Measurements from ENCODE around the gene HDAC4. TPM values are rescaled to one million over a fixed set of nuclear protein-coding genes. Genes with fewer than 3 reads are reported as not detected.

The HDAC4 gene
- total RNA-seq, 1 donor from 2014 or later: 39.0 TPM

DNA sequence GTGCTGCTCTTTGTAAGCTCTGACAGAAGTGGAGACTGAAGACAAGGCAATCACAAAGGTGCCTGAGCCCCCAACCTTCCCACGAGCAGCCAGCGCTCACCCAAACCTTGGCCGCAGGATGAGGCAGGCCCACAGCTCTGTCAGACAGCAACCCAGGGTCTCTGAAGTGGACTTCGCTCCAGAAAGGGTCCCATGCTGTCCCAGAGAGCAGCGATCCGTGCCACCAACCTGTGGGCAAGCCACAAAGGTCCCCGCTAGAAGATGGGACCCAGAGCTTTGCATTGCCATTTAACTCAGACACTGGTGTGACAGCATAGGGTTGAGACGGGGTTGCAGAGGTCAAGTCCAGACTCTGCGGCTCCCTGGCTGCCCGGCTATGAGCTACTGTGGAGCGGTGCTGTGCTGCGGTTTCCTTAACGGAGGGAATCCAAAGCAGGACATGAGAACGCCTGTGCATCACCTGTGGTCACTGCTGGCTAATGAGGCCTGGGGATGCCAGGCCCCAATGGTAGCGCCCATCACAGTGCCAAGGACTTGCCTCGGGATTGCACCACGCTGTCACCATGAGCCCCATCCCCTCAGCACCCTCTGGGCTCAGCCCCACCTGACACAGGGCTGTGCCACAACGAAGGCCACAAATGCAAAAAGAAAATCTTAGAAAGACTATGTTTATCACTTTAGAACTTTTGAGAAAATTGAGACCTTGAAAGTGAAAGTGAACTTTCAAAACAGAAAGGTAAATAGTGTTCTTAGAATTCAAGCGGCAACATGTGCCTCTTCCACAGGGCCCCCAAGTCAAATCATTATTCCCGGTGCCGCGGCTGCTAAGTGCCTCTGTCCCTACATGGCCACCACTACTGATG, 103.4 kb downstream of the HDAC4 start:
- Mint-ChIP-seq H3K4me3 (no peak overlapping the region), H3K4me1 (ENCODE audit: unreplicated experiment) (peaks cover 55% of the 10 kb centered on the region), H3K36me3 (no peaks in the 10 kb centered on the region), H3K9me3 (no peaks in the 10 kb centered on the region), H3K27me3 (no peaks in the 10 kb centered on the region), H3K27ac (peak overlapping the region; percentile 3)
- no peak for DNase-seq (ENCODE audit: extremely low spot score, unreplicated experiment)
- TF ChIP-seq, protein P1, sequence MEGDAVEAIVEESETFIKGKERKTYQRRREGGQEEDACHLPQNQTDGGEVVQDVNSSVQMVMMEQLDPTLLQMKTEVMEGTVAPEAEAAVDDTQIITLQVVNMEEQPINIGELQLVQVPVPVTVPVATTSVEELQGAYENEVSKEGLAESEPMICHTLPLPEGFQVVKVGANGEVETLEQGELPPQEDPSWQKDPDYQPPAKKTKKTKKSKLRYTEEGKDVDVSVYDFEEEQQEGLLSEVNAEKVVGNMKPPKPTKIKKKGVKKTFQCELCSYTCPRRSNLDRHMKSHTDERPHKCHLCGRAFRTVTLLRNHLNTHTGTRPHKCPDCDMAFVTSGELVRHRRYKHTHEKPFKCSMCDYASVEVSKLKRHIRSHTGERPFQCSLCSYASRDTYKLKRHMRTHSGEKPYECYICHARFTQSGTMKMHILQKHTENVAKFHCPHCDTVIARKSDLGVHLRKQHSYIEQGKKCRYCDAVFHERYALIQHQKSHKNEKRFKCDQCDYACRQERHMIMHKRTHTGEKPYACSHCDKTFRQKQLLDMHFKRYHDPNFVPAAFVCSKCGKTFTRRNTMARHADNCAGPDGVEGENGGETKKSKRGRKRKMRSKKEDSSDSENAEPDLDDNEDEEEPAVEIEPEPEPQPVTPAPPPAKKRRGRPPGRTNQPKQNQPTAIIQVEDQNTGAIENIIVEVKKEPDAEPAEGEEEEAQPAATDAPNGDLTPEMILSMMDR (conservative IDR thresholded peaks at IDR 0.05): no peak

DNA sequence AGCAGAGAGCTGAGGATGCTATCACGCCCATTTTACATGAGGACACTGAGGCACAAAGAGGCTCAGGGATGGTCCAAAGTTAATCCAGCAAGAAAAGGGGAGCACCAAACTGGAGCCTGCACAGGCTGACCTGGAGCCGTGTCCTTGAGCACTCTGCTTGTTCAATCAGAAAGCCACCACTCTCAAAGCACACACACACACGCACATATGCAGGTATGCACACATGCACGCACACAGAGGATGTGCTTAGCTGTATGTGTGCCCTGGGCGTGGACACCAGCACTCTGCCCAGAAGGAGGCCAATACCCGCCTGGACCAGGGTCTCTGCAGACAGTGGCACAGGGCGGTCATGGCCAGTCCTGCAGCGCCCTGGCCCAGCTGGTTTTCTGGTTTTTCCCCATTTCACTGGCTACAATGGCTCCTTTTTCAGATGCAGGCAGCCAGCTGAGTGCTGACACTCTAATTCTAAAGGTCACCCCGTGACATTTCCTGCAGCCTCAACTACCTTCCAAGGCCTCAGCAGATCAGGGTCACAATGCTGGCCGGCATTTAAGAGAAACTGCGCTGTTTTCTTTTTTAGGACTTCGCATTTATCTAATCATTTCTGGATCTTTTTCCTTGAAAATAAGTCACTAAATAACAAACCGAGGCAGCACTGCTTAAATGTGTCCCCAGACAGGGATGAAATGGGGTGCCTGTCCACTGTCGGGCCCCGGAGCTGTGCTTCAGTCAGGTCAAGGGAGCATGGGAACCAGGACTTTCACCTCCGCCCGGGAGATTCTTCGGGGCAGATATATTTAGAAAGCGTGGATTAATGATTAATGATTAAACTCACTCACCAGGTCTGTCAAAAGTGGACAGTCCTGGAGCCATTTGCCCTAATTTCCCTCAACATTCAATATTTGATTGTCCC, 104.5 kb downstream of the HDAC4 start:
- no peaks in the 10 kb centered on the region for H3K36me3 Mint-ChIP-seq
- DNase-seq (ENCODE audit: extremely low spot score, unreplicated experiment): no peak
- H3K9me3 Mint-ChIP-seq: no peaks in the 10 kb centered on the region
- no peak overlapping the region for H3K27ac Mint-ChIP-seq
- H3K4me1 Mint-ChIP-seq (ENCODE audit: unreplicated experiment): peaks cover 56% of the 10 kb centered on the region
- TF ChIP-seq, protein P1 (conservative IDR thresholded peaks at IDR 0.05): no peak
- H3K27me3 Mint-ChIP-seq: no peaks in the 10 kb centered on the region
- H3K4me3 Mint-ChIP-seq: peak overlapping the region; percentile 57

DNA sequence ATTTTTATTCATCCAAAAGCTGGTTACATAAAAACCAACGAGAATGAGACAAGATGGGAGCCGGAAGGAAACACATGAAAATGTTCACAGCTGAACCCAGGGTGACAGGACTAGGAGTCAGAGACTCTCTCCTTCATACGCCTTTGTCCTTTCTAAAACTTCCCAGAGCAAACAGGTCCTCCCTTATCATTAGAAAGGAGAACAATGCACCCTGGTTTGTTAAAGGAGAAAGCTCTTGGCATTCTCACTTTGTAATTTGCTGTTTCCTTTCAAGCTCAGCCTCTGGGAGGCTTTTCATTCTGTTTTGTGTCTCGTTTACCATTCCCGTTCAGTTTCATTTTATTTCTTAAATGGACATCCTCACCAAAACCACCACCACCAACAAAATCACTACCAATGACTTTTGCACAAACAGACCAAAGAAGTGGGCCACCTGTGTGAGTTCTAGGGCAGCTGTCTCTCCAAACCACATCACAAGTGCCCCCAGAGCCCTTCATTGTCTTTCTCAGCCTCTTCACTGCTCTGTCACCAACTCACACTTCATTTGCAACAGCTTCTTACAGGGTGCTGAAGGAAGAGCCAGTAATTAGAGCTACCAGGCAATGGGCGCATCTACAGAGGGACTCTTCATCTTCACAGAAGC, 105.3 kb downstream of the HDAC4 start:
- Mint-ChIP-seq H3K27me3 (no peaks in the 10 kb centered on the region), H3K4me3 (peak overlapping the region; percentile 57), H3K9me3 (no peaks in the 10 kb centered on the region), H3K4me1 (ENCODE audit: unreplicated experiment) (peaks cover 60% of the 10 kb centered on the region), H3K27ac (no peak overlapping the region), H3K36me3 (no peaks in the 10 kb centered on the region)
- TF ChIP-seq, protein P1 (conservative IDR thresholded peaks at IDR 0.05): no peak
- no peak for DNase-seq (ENCODE audit: extremely low spot score, unreplicated experiment)

DNA sequence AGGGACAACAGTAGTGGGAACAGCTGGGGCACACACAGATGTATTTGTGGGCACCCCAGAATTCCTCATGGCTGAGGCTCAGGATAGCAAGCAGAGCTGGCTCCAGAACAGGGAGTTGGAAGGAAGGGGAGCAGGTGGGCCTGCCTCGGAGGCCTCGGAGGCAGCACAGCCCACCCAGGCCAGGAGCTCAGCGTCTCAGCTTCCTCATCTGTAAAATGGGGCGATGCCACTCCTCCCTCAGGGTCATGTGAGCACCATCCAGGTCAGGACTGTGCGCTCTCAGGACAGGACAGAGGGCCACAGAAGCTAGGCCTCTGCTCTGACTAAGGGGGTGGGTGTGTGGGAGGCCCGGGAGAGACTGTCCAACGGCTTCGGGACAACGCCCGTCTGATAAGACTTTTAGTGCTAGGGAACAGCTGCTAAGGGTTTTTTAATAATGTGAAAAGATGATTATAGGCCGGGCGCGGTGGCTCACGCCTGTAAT, 106.2 kb downstream of the HDAC4 start:
- H3K27me3 Mint-ChIP-seq: no peaks in the 10 kb centered on the region
- H3K4me3 Mint-ChIP-seq: no peak overlapping the region
- H3K36me3 Mint-ChIP-seq: no peaks in the 10 kb centered on the region
- TF ChIP-seq, protein P1 (conservative IDR thresholded peaks at IDR 0.05): no peak
- H3K27ac Mint-ChIP-seq: peak overlapping the region; percentile 74
- H3K4me1 Mint-ChIP-seq (ENCODE audit: unreplicated experiment): peaks cover 62% of the 10 kb centered on the region
- H3K9me3 Mint-ChIP-seq: no peaks in the 10 kb centered on the region
- DNase-seq (ENCODE audit: extremely low spot score, unreplicated experiment): no peak

DNA sequence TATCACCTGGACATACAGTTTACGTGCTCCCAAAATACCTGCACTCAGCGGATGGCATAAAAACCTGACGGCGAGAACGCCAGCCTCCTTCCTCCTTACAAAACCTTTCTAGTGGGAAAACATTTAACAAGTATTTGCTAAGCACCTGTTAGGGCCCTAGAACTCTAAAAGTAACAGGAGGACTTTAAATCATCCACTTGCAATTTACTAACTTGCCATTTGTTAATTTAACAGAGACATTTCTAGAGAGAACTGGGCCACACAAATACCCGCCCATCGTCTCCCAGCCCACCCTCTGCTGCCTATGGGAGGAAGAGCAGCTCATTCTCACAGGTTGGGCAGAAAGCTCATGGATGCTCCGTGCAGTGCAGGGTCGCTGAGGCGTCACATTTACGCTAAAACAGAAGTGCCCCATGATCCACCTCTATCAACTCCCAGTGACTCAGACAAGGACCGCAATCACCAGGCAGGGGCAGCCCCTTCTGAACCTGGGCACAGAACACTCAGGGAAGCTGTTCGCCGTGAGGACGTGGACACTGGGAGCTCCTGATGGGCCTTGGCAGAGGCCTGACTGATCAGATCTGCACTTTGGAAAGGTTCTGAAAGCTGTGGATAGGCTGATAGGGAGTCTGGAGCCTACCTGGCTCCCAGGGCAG, 106.9 kb downstream of the HDAC4 start:
- no peaks in the 10 kb centered on the region for H3K27me3 Mint-ChIP-seq
- H3K9me3 Mint-ChIP-seq: no peaks in the 10 kb centered on the region
- H3K4me1 Mint-ChIP-seq (ENCODE audit: unreplicated experiment): peaks cover 63% of the 10 kb centered on the region
- H3K27ac Mint-ChIP-seq: peak overlapping the region; percentile 74
- TF ChIP-seq, protein P1 (conservative IDR thresholded peaks at IDR 0.05): peak; percentile 30
- no peak for DNase-seq (ENCODE audit: extremely low spot score, unreplicated experiment)
- H3K36me3 Mint-ChIP-seq: no peaks in the 10 kb centered on the region
- H3K4me3 Mint-ChIP-seq: peak overlapping the region; percentile 17

All from type B pancreatic cell (in vitro differentiated cells).